ENCODE data around the gene TIAM2.
"Not testable (repeated sequence)": the region's sequence is repeated elsewhere in the genome, so short reads cannot be mapped to it uniquely, and the experiment has no call there.

The TIAM2 gene

GRCh38 chr6:155212106-155212505 lies 217.0 kb downstream of the TIAM2 start:
- TF ChIP-seq, protein P1, sequence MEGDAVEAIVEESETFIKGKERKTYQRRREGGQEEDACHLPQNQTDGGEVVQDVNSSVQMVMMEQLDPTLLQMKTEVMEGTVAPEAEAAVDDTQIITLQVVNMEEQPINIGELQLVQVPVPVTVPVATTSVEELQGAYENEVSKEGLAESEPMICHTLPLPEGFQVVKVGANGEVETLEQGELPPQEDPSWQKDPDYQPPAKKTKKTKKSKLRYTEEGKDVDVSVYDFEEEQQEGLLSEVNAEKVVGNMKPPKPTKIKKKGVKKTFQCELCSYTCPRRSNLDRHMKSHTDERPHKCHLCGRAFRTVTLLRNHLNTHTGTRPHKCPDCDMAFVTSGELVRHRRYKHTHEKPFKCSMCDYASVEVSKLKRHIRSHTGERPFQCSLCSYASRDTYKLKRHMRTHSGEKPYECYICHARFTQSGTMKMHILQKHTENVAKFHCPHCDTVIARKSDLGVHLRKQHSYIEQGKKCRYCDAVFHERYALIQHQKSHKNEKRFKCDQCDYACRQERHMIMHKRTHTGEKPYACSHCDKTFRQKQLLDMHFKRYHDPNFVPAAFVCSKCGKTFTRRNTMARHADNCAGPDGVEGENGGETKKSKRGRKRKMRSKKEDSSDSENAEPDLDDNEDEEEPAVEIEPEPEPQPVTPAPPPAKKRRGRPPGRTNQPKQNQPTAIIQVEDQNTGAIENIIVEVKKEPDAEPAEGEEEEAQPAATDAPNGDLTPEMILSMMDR (IDR thresholded peaks at IDR 0.05; ENCODE audit: insufficient read depth, low read length, missing control alignments) = no peak
- ChIA-PET CTCF (interaction anchor here (1.5 kb wide), 1 partner anchor 284 kb away, joined by 5 read pairs; no protein-coding TSS in a partner anchor), POLR2A (interaction anchor here (1.6 kb wide), 1 partner anchor 36 kb away, joined by 5 read pairs; no protein-coding TSS in a partner anchor)
- no peak overlapping the region for H3K4me3 ChIP-seq (ENCODE audit: low read depth, low read length)
- no peak for DNase-seq (ENCODE audit: low read depth, low spot score)

GRCh38 chr6:155212616-155213380 lies 217.7 kb downstream of the TIAM2 start:
- ChIA-PET POLR2A (interaction anchor here (1.6 kb wide), 1 partner anchor 35 kb away, joined by 5 read pairs; no protein-coding TSS in a partner anchor), CTCF (interaction anchor here (1.0 to 1.5 kb wide), 3 partner anchors 10 to 284 kb away, joined by 3 to 5 read pairs (median 4); no protein-coding TSS in a partner anchor)
- TF ChIP-seq, protein P1 (IDR thresholded peaks at IDR 0.05; ENCODE audit: insufficient read depth, low read length, missing control alignments) = no peak
- no peak for DNase-seq (ENCODE audit: low read depth, low spot score)
- no peak overlapping the region for H3K4me3 ChIP-seq (ENCODE audit: low read depth, low read length)

DNA sequence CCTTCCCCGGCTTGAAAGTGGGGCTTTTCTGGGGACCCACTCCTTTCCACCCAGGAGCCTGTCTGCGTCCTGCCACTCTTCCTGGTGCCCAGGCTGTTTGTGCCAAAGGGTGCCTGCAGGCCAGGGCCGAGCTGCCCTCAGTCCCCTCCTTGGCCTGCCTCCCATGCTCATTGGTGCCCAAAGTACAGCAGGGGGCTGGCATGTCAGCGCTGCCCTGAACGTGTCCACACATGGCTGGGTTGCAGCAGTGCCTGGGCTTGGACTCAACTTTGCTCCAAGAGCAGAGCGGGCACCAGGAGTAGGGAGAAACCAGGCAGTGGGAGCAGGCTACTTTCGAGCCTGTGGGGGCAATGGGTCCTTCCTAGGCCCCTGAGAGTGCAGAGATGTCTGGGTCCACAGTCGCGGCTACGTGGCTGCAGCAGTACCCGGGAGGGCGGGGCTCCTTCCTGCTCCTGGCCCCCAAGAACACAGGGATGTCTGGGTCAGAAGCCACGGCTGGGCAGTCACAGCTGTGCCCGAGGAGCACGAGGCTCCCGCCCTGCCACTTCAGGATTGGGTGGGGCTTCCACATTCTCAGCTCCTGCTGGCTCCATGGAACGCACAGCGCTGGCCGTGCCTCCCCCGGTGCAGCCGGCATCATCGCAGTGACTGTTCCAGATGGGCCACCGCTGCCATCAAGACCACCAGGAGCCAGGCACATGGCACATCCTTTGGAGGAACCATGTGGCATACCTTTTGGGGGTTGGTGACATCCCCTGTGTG lies 218.7 kb downstream of the TIAM2 start:
- ChIA-PET POLR2A (no interaction called here), CTCF (interaction anchor here (0.7 to 1.5 kb wide), 4 partner anchors 11 to 285 kb away, joined by 3 to 5 read pairs (median 4); no protein-coding TSS in a partner anchor)
- no peak overlapping the region for H3K4me3 ChIP-seq (ENCODE audit: low read depth, low read length)
- no peak for DNase-seq (ENCODE audit: low read depth, low spot score)
- TF ChIP-seq, protein P1 (IDR thresholded peaks at IDR 0.05; ENCODE audit: insufficient read depth, low read length, missing control alignments) = no peak

DNA sequence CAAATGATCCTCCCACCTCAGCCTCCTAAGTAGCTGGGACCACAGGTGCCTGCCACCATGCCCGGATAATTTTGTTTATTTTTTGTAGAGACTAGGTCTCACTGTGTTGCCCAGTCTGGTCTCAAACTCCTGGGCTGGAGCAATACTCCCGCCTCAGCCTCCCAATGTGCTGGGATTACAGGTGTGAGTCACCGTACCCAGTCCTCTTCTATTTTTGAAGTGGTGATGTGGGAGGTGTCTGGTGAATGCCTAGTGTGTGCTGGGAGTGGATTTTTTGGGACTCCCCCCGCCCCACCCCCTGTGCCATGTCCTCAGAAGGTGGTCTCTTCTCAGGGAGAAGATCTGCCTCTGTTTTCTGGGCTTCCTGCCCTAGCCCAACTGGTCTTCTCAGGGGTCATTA lies 220.8 kb downstream of the TIAM2 start:
- POLR2A ChIA-PET = no interaction called here
- DNase-seq (ENCODE audit: low read depth, low spot score) = no peak
- TF ChIP-seq, protein P1 (IDR thresholded peaks at IDR 0.05; ENCODE audit: insufficient read depth, low read length, missing control alignments) = no peak

DNA sequence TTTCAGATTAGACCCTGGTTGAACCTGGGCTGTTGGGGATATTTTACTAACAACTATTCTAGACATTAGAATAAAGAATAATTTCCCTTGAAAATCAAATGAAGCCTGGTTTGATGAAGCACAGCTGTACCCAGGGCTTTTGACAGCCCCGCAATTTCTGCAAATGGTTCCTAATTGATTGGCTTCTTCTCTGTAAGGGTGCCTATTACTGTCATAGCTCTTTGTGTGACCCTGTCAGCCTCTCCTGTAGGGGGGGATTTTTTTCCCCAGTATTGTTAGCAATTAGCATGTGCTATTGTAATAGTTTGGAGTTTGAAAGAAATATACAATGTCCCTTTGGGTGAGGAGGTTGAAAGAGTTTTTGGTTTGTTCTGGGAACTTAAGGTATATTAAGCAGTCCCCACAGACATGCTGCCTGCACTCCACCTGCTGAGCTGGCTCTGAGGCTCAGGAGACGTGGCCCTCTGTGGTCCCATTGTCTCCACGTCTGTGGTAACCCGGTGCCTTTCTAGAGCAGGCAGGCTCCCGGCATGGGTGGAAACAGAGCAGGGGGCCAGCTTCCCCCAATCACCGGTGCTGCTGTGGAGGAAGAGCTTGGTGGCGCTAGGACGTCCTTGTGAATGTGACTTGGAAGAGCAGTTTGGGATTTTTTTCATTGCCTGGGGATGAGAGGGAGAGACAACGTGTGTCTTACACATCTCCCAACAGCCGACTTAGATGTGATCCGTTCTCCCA lies 221.4 kb downstream of the TIAM2 start:
- no peak for DNase-seq (ENCODE audit: low read depth, low spot score)
- no peak overlapping the region for H3K4me3 ChIP-seq (ENCODE audit: low read depth, low read length)
- ChIA-PET CTCF (interaction anchor here (1.7 kb wide), 1 partner anchor 32 kb away, joined by 5 read pairs; no protein-coding TSS in a partner anchor), POLR2A (no interaction called here)
- TF ChIP-seq, protein P1 (IDR thresholded peaks at IDR 0.05; ENCODE audit: insufficient read depth, low read length, missing control alignments) = no peak

More for the DNA sequence above, 220.8 kb downstream of the TIAM2 start:
- H3K4me3 ChIP-seq (ENCODE audit: low read depth, low read length) = no peak overlapping the region
- CTCF ChIA-PET = no interaction called here

GRCh38 chr6:155218711-155219110 lies 223.6 kb downstream of the TIAM2 start:
- H3K4me3 ChIP-seq (ENCODE audit: low read depth, low read length); CTCF ChIA-PET; POLR2A ChIA-PET; DNase-seq (ENCODE audit: low read depth, low spot score): not testable (repeated sequence)

Measured in AG04449 (cell line).